Left ventricle myocardium inferior (tissue), 1 donor: Measurements from ENCODE around the gene C1orf105. TPM values are rescaled to one million over a fixed set of nuclear protein-coding genes. Genes with fewer than 3 reads are reported as not detected.

Experiments used
- DNase-seq: peaks from one replicate; pipeline ENCODE4 v3.0.0-alpha.2; 2020
- H3K27ac ChIP-seq: fragments of 200-600 bp; replicated peaks from 2 replicates; pipeline ENCODE4 v1.8.0; 2021
- H3K27me3 ChIP-seq: fragments of 200-600 bp; 2 replicates; pipeline ENCODE4 v1.8.0; 2021; ENCODE audit warnings: low read depth
- H3K36me3 ChIP-seq: fragments of 200-600 bp; 2 replicates; pipeline ENCODE4 v1.8.0; 2021
- H3K4me1 ChIP-seq: fragments of 200-600 bp; 2 replicates; pipeline ENCODE4 v1.8.0; 2021
- H3K4me3 ChIP-seq: fragments of 200-600 bp; 2 replicates; pipeline ENCODE4 v1.8.0; 2021; ENCODE audit warnings: mild to moderate bottlenecking, moderate library complexity
- H3K9me3 ChIP-seq: fragments of 200-600 bp; replicated peaks from 2 replicates; pipeline ENCODE4 v1.8.0; 2021
- intact Hi-C: fragments of 100-400 bp; cut with micrococcal nuclease; formaldehyde crosslinking; loops from one replicate; pipeline ENCODE4 v1.11.0; 2022
- total RNA-seq: library from RNA; stranded (reverse); fragmentation: NEBNext Ultra II Directional; extraction: Animal tissue kit (Norgen Biotek cat#: 25700); gene quantifications from one replicate; pipeline ENCODE4 v1.2.1, GENCODE V29; 2021
- TF ChIP-seq, protein P1 (sequence below): fragments of 200-600 bp; IDR thresholded peaks from 2 replicates; pipeline ENCODE4 v1.8.0; 2021; ENCODE audit warnings: antibody characterized with exemption, mild to moderate bottlenecking, borderline replicate concordance
- donor health status: DM: no; HTN: yes; CAD: no; lungs with severe emphysema.

Gene C1orf105
- total RNA-seq, 1 donor from 2014 or later: 8.5 TPM

DNA sequence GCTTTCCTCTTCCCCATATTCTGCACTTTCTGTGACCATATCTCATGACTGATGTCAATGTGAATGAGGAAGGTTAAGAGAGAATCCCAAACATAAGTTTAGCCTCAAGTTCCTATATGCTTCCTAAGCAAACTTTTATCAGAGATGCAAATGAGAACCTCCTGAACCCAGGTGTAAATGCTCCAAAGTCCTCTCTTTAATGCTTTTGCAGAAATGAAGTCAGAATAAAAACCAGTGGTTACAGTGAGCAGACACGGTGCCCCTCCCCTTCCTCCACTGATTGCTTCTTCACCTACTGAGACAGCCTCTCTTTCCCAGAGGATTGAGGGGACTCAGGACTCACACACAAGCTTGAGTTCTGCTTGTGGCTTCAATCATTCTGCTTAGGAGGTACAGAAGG, 35.0 kb downstream of the C1orf105 start:
- H3K27ac ChIP-seq: no peak overlapping the region
- H3K4me3 ChIP-seq: no peak overlapping the region
- H3K27me3 ChIP-seq: no peaks in the 10 kb centered on the region
- TF ChIP-seq, protein P1, sequence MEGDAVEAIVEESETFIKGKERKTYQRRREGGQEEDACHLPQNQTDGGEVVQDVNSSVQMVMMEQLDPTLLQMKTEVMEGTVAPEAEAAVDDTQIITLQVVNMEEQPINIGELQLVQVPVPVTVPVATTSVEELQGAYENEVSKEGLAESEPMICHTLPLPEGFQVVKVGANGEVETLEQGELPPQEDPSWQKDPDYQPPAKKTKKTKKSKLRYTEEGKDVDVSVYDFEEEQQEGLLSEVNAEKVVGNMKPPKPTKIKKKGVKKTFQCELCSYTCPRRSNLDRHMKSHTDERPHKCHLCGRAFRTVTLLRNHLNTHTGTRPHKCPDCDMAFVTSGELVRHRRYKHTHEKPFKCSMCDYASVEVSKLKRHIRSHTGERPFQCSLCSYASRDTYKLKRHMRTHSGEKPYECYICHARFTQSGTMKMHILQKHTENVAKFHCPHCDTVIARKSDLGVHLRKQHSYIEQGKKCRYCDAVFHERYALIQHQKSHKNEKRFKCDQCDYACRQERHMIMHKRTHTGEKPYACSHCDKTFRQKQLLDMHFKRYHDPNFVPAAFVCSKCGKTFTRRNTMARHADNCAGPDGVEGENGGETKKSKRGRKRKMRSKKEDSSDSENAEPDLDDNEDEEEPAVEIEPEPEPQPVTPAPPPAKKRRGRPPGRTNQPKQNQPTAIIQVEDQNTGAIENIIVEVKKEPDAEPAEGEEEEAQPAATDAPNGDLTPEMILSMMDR: no peak
- intact Hi-C loops: no loop called here
- DNase-seq: no peak
- H3K9me3 ChIP-seq: no peaks in the 10 kb centered on the region
- H3K4me1 ChIP-seq: peaks cover 21% of the 10 kb centered on the region
- H3K36me3 ChIP-seq: no peaks in the 10 kb centered on the region

GRCh38 chr1:172456344-172456769, 35.9 kb downstream of the C1orf105 start:
- H3K4me1 ChIP-seq: peaks cover 12% of the 10 kb centered on the region
- no peaks in the 10 kb centered on the region for H3K9me3 ChIP-seq
- intact Hi-C loops: no loop called here
- H3K36me3 ChIP-seq: no peaks in the 10 kb centered on the region
- H3K4me3 ChIP-seq: no peak overlapping the region
- TF ChIP-seq, protein P1: no peak
- no peak overlapping the region for H3K27ac ChIP-seq
- no peaks in the 10 kb centered on the region for H3K27me3 ChIP-seq
- DNase-seq: no peak

DNA sequence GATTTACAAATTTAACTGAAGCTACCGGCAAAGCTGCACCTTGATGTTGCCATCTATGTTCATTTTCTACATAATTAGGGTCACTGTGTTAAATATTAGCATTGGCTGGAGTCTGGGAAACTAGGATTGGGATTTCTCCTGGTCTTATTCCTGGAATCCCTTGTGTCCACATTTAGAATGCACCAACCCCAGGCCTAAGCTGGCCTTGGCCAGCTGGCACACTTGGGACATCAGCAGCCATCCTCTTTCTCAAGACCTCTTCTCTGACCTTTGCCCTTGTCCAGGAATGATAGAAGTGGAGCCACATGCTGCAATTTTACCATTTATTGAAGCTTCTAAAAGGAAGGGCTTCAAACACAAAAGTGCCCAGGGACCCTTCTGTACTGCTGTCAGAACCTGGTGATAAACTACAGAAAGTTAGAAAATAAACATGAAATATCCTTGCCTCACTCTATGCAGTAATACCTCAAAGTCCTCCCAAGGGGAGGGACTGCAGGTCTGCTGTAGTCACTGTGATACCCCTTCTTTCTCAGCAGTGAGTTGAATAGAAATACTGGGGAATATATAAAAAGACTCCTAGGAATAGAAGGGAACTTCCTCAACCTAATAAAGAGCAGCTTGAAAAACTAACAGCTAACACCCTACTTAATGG, 37.1 kb downstream of the C1orf105 start:
- TF ChIP-seq, protein P1: no peak
- Histone ChIP-seq H3K4me1 (peaks cover 11% of the 10 kb centered on the region), H3K27me3 (no peaks in the 10 kb centered on the region), H3K36me3 (no peaks in the 10 kb centered on the region), H3K9me3 (no peaks in the 10 kb centered on the region), H3K27ac (no peak overlapping the region), H3K4me3 (no peak overlapping the region)
- no peak for DNase-seq
- intact Hi-C loops: no loop called here

- Histone ChIP-seq H3K36me3 (no peaks in the 10 kb centered on the region), H3K9me3 (no peaks in the 10 kb centered on the region), H3K4me3 (no peak overlapping the region), H3K27ac (no peak overlapping the region), H3K27me3 (no peaks in the 10 kb centered on the region), H3K4me1 (peaks cover under 1% of the 10 kb centered on the region)
- intact Hi-C loops: no loop called here
- TF ChIP-seq, protein P1: no peak
- DNase-seq: no peak
Measured at GRCh38 chr1:172460177-172460576, 39.7 kb downstream of the C1orf105 start.

DNA sequence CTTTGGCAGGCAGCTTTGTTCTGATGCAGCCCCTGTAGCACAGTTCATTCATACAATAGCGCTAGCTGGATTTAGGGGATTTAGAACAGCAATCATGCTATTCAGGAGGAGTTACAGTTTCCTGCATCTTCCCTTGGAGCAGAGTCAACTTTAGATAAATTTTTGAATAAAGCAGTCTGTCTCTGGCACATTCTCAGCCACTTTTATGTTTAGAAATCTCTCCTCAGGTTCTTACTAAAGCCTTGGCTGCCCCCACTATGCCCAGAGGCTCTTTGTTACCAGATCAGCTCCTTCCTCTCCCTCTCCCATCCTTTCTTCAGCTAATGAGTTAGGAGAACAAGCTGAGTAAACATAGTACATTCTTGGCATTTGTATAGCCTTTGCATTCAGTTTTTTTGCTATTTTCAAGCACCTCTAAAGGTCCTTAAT, 40.4 kb downstream of the C1orf105 start:
- intact Hi-C loops: no loop called here
- Histone ChIP-seq H3K36me3 (no peaks in the 10 kb centered on the region), H3K9me3 (no peaks in the 10 kb centered on the region), H3K27me3 (no peaks in the 10 kb centered on the region), H3K27ac (no peak overlapping the region), H3K4me3 (no peak overlapping the region), H3K4me1 (peaks cover 6% of the 10 kb centered on the region)
- TF ChIP-seq, protein P1: no peak
- no peak for DNase-seq
